Measurements from ENCODE around the gene CYB561D2.

DNA sequence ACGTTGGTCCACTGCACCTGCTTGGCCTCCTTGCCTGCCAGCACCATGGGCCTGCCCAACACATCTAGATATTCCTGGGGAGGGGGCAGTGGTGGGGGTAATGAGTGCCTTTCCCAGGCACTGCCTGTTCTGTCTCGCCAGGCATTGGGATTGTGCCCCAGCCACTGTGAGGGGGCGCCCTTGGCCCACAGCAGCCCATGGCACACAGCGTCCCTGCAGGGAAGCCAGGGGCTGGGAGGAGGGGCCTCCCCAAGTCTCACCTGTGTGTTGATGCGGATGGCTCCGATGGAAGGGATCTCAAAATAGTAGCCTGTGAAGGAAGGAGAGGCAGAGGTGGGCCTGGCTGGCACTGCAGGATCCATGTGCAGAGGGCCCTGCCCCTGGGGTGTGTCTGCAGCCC, 27.4 kb downstream of the CYB561D2 start:
- TF ChIP-seq, protein P1, sequence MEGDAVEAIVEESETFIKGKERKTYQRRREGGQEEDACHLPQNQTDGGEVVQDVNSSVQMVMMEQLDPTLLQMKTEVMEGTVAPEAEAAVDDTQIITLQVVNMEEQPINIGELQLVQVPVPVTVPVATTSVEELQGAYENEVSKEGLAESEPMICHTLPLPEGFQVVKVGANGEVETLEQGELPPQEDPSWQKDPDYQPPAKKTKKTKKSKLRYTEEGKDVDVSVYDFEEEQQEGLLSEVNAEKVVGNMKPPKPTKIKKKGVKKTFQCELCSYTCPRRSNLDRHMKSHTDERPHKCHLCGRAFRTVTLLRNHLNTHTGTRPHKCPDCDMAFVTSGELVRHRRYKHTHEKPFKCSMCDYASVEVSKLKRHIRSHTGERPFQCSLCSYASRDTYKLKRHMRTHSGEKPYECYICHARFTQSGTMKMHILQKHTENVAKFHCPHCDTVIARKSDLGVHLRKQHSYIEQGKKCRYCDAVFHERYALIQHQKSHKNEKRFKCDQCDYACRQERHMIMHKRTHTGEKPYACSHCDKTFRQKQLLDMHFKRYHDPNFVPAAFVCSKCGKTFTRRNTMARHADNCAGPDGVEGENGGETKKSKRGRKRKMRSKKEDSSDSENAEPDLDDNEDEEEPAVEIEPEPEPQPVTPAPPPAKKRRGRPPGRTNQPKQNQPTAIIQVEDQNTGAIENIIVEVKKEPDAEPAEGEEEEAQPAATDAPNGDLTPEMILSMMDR (IDR thresholded peaks at IDR 0.05), result no peak
- TF ChIP-seq POLR2A (IDR thresholded peaks at IDR 0.05), result no peak
- TF ChIP-seq POLR2AphosphoS5 (IDR thresholded peaks at IDR 0.05), result no peak
- no peak for TF ChIP-seq EP300 (IDR thresholded peaks at IDR 0.05)
